RWPE1 (cell line): ENCODE data around the gene FGF22.
A peak's percentile ranks its signal among the peaks of the same experiment; 100 is the strongest.

ENCODE experiments used
- CTCF ChIA-PET: fragments of 350-600 bp; sonication (Branson Sonifier 250); formaldehyde crosslinking; extraction: SDS; loops from one replicate; lab custom pipeline; 2021; lab: Yijun Ruan, JAX
- POLR2A ChIA-PET: fragments of 400-600 bp; formaldehyde crosslinking; extraction: SDS; loops from one replicate; lab custom pipeline; 2020; ENCODE audit warnings: antibody characterized with exemption; ENCODE audit not compliant: low non-redundant PET; lab: Yijun Ruan, JAX
- DNase-seq: peaks from one replicate; pipeline ENCODE4 v3.0.0; 2012; ENCODE audit warnings: low spot score
- H3K27ac ChIP-seq: fragments of 450-650 bp; 2 replicates; pipeline ENCODE4 v1.5.1; 2017
- TF ChIP-seq, protein P1 (sequence below): fragments of 450-650 bp; conservative IDR thresholded peaks from 2 replicates; pipeline ENCODE4 v1.5.1; 2017; ENCODE audit warnings: low read depth, mild to moderate bottlenecking

FGF22 gene

DNA sequence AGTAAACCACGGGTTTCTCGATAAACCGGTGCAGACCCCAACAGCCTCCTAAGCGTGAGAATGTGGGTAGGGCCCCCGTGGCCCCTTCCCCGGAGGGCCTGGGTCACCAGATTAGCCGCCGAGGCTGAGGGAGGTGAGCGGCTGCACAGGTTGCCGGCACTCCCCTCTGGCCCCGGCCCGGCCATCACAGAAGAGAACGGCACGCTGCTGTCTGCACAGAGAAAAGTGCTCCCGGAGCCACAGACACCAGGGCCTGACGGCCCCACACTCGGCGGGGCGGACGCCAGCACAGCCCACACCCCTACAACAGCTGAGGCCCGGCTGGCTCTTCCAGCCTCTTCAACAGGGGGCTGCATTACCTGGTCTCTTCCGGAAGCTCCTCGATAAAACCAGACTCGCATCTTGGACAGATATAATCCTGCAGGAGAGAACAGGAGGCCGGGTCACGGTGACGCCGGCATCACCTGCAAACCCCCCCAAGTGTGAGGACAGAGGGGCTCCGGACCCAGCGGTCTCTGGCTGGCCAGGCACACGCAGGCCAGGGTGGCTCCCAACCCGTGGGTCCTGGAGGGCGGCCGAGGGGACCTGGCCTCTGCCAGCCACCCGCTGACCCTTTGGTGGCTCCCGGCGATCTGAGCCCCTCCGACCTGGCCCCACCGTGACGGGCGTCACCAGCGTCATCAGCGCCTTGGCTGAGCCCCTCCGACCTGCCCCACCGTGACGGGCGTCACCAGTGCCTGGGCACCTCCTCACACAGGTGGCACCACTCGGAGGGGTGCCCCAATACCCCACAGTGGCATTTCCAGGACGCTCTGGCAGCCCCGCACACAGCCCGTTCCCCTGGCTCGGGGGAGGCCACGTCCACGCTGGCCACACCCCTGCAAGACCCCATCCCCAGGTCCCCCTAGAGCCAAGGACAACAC lies 13.0 kb downstream of the FGF22 start:
- POLR2A ChIA-PET, result no interaction called here
- peak overlapping the region; percentile 11; the same call in 1 of the 2 replicates for H3K27ac ChIP-seq
- CTCF ChIA-PET, result no interaction called here
- no peak for DNase-seq
- TF ChIP-seq, protein P1, sequence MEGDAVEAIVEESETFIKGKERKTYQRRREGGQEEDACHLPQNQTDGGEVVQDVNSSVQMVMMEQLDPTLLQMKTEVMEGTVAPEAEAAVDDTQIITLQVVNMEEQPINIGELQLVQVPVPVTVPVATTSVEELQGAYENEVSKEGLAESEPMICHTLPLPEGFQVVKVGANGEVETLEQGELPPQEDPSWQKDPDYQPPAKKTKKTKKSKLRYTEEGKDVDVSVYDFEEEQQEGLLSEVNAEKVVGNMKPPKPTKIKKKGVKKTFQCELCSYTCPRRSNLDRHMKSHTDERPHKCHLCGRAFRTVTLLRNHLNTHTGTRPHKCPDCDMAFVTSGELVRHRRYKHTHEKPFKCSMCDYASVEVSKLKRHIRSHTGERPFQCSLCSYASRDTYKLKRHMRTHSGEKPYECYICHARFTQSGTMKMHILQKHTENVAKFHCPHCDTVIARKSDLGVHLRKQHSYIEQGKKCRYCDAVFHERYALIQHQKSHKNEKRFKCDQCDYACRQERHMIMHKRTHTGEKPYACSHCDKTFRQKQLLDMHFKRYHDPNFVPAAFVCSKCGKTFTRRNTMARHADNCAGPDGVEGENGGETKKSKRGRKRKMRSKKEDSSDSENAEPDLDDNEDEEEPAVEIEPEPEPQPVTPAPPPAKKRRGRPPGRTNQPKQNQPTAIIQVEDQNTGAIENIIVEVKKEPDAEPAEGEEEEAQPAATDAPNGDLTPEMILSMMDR, result no peak

DNA sequence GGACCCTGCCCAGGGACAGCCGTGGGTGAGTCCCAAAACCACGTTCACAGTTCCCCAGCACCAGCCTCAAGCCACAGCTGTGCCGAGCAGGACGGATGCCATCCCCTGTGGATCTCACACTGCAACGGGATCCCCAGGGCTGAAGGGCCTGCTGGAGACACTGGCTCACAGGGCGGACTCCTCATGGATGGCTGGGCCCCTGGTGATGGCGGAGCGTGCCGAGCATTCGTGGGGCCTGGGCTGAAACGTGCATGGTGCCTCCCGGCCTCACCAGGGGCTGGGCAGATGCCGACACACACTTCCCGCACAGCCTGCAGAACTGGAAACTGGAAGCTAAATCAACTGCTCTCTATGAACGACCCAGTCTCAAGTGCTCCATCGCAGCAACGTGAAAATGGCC lies 13.7 kb downstream of the FGF22 start:
- ChIA-PET CTCF (no interaction called here), POLR2A (no interaction called here)
- peak overlapping the region; percentile 11; the same call in 1 of the 2 replicates for H3K27ac ChIP-seq
- TF ChIP-seq, protein P1, result no peak
- DNase-seq, result no peak

GRCh38 chr19:655691-656090 lies 16.0 kb downstream of the FGF22 start:
- H3K27ac ChIP-seq, result peak overlapping the region; percentile 99
- CTCF ChIA-PET, result interaction anchor here (0.6 to 1.2 kb wide), 2 partner anchors 17 to 79 kb away, joined by 4 read pairs; no protein-coding TSS in a partner anchor
- TF ChIP-seq, protein P1, result no peak
- POLR2A ChIA-PET, result no interaction called here
- DNase-seq, result no peak

DNA sequence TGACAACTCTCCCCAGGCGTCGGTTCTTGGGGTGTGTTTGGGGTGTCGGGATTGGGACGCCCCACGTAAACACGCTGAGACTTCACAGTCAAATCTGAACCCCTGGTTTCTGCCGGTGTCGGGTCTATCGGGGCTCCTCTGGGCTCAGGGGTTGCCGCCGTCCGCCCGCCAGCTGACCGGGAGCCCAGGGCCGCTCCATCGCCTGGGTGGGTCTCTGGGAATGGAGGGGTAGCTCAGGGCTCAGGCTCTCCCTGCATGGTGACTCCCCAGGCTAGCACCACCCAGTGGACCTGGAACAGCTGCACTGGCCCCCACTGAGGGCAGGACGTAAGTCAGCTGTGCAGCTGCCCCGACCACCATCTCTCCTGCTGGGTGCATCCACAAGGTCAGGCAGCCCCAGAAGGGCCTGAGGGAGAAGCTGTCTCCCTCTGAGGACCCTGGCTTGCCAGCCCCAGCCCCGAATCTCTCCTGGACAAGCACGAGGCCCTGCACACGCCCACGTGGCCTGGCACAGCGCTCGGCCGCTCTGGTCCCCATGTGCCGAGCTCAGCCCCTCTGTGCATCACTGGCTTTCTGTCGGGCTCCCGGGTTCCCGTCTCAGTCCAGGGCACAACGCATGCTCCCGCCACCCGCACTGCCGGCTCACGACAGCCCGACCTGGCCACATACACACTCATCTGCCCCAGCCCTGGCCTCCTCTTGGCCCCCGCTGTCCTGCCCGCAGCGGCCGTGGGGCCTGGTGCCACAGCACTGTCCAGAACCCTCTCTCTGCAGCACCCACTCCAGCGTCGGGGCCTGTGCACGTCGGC lies 17.3 kb downstream of the FGF22 start:
- POLR2A ChIA-PET, result interaction anchor here (0.6 kb wide), 1 partner anchor 353 kb away, joined by 3 read pairs; no protein-coding TSS in a partner anchor
- TF ChIP-seq, protein P1, result no peak
- peak overlapping the region; percentile 99 for H3K27ac ChIP-seq
- no peak for DNase-seq
- CTCF ChIA-PET, result interaction anchor here (1.2 kb wide), 1 partner anchor 77 kb away, joined by 4 read pairs; no protein-coding TSS in a partner anchor

- TF ChIP-seq, protein P1, result no peak
- ChIA-PET POLR2A (no interaction called here), CTCF (no interaction called here)
- H3K27ac ChIP-seq, result peak overlapping the region; percentile 99
- DNase-seq, result no peak
Measured at GRCh38 chr19:657611-658010, 17.9 kb downstream of the FGF22 start.

GRCh38 chr19:658059-658839 lies 18.6 kb downstream of the FGF22 start:
- POLR2A ChIA-PET, result no interaction called here
- CTCF ChIA-PET, result no interaction called here
- peak overlapping the region; percentile 99 for H3K27ac ChIP-seq
- no peak for DNase-seq
- TF ChIP-seq, protein P1, result no peak
